ENCODE results near the gene ACSS3. TPM values are rescaled to one million over a fixed set of nuclear protein-coding genes. Genes with fewer than 3 reads are reported as not detected.

Gene ACSS3
- total and polyA plus RNA-seq, 2 donors (not counting 3 experiments of a cell fraction or from before 2014, with no cell fraction given), result 0.12 to 0.86 TPM

DNA sequence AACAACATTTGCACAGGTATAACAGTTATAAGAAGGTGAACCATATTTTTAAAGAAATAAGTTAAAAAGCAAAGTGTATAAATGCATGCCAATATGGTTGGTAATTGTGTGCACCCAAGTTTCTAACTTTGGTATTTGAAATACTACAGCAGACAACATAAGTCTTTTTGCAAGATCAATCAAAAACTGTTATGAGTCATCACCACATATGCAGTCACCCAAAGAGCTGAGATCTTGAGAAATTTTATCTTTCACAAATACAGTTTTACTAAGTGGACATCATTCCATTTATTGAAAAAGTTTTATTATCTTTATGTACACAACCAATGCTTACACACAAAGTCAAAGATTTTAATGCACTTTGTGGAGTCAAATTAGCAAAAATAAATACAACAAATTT lies 7.0 kb upstream of the ACSS3 start:
- FAIRE-seq, result no peak
- dilution Hi-C loops (cut with MboI; ENCODE audit: extremely low pct_ligation_motif_present, low sequenced_read_pairs), result no loop called here
- CTCF ChIA-PET, result no interaction called here

More for the DNA sequence above, 7.0 kb upstream of the ACSS3 start:
- intact Hi-C loops (cut with micrococcal nuclease), result no loop called here
- H3K27ac ChIP-seq (ENCODE audit: insufficient read depth, low read depth, low read length), result no peak overlapping the region
- BruUV-seq (replicated peaks), result no TSS peak
- H3K27me3 ChIP-seq (ENCODE audit: control insufficient read depth in 2 of 2, insufficient read depth in 2 of 2, low read length in 2 of 2), result no peaks in the 10 kb centered on the region
- H3K4me3 ChIP-seq (replicated peaks in 1 of 3; ENCODE audit: insufficient read depth in 1 of 3, low read depth in 1 of 3, low read length in 3 of 3), result no peak overlapping the region
- no peaks in the 10 kb centered on the region for H3K79me2 ChIP-seq (ENCODE audit: control insufficient read depth, insufficient read depth, low read length)
- DNase-seq (ENCODE audit: low read depth, low spot score), result no peak
- H3K4me2 ChIP-seq (ENCODE audit: insufficient read depth, low read length), result no peak overlapping the region
- H4K20me1 ChIP-seq (replicated peaks; ENCODE audit: control insufficient read depth, extremely low read depth, insufficient read depth, low read length), result no peaks in the 10 kb centered on the region
- POLR2A ChIA-PET, result no interaction called here
- no peaks in the 10 kb centered on the region for H3K9me3 ChIP-seq (replicated peaks; ENCODE audit: control insufficient read depth, insufficient read depth, low read length)
- H3K9me1 ChIP-seq (replicated peaks; ENCODE audit: control insufficient read depth, extremely low read depth, insufficient read depth, low read length), result no peaks in the 10 kb centered on the region
- no peaks in the 10 kb centered on the region for H3K36me3 ChIP-seq (ENCODE audit: control insufficient read depth in 2 of 2, extremely low read depth in 1 of 2, insufficient read depth in 2 of 2, low read length in 2 of 2)
- TF ChIP-seq EZH2 (IDR thresholded peaks at IDR 0.05; ENCODE audit: borderline replicate concordance, low read depth, low read length, severe bottlenecking) (no peak), FOS (IDR thresholded peaks at IDR 0.05; ENCODE audit: borderline replicate concordance, insufficient read depth, low read length) (no peak), POLR2A (IDR thresholded peaks at IDR 0.05; ENCODE audit: low read depth, low read length) (no peak), JUN (IDR thresholded peaks at IDR 0.05; ENCODE audit: borderline replicate concordance, insufficient read depth, insufficient read length, low read depth) (no peak), MYC (IDR thresholded peaks at IDR 0.05; ENCODE audit: low read depth, low read length) (no peak), CTCF (IDR thresholded peaks at IDR 0.05; ENCODE audit: extremely low read depth in 1 of 2, insufficient read depth in 1 of 2, low read depth in 1 of 2, low read length in 2 of 2) (no peak), POLR2AphosphoS5 (IDR thresholded peaks at IDR 0.05; ENCODE audit: insufficient read depth, low read depth, low read length) (no peak), GATA2 (IDR thresholded peaks at IDR 0.05; ENCODE audit: insufficient read depth, insufficient read length, low read depth, low read length) (no peak), MAX (IDR thresholded peaks at IDR 0.05; ENCODE audit: insufficient read depth, insufficient read length) (no peak)
- H3K4me1 ChIP-seq (ENCODE audit: control insufficient read depth, extremely low read depth, insufficient read depth, low read length), result no peaks in the 10 kb centered on the region
- H3K9ac ChIP-seq (replicated peaks; ENCODE audit: extremely low read depth, insufficient read depth, low read length), result no peak overlapping the region
- H2AFZ ChIP-seq (ENCODE audit: low read depth, low read length), result no peak overlapping the region

Data from endothelial cell of umbilical vein (primary cell).